GM10847 (cell line): ENCODE data around the gene FAM98B.

Experiments
- POLR2A ChIP-seq: IDR thresholded peaks from 2 replicates; pipeline ENCODE4 v1.6.1; 2011; ENCODE audit not compliant: insufficient read length; ENCODE audit errors: extremely low read depth

The FAM98B gene

GRCh38 chr15:38536201-38536676 is 82.3 kb downstream of the FAM98B start:
- TF ChIP-seq POLR2A: no peak
